HepG2 (cell line): Measurements from ENCODE around the gene SMIM8. TPM values are rescaled to one million over a fixed set of nuclear protein-coding genes. Genes with fewer than 3 reads are reported as not detected.

ENCODE experiments used
- ATAC-seq: fragments of 200-7000 bp; cut with Tn5 transposase; 3 replicates; pipeline ENCODE4 v1.9.1; 2020; ENCODE audit warnings: mild to moderate bottlenecking, moderate library complexity
- BruUV-seq: library from RNA; stranded (reverse); fragments of 400-500 nt; replicated peaks from 2 replicates; lab custom pipeline; 2021; lab: Mats Ljungman, UMichigan
- CTCF ChIA-PET: fragments of 300-600 bp; formaldehyde crosslinking; extraction: SDS; loops from one replicate; lab custom pipeline; 2021; ENCODE audit warnings: low total read pairs, inconsistent platforms, low intra/inter-chr PET ratio; lab: Yijun Ruan, JAX
- POLR2A ChIA-PET: fragments of 350-600 bp; sonication (Branson Sonifier 250); formaldehyde crosslinking; loops from one replicate; lab custom pipeline; 2020; ENCODE audit warnings: antibody characterized with exemption, inconsistent platforms; lab: Yijun Ruan, JAX
- DNase-seq: peaks from one replicate; pipeline ENCODE4 v3.0.0-alpha.2; 2015; ENCODE audit warnings: low spot score
- FAIRE-seq: peaks from 3 replicates; lab custom pipeline; 2011; peaks lifted over from hg19 to GRCh38; lab: Jason Lieb, UNC
- H2AFZ ChIP-seq: one replicate; pipeline ENCODE4 v1.6.1; 2011; ENCODE audit warnings: low read length, inconsistent platforms
- H3K27ac ChIP-seq: fragments of 300-600 bp; 3 replicates; pipeline ENCODE4 v1.8.0; 2011; ENCODE audit warnings: mixed run types, mild to moderate bottlenecking, mixed read lengths, low read length, inconsistent platforms; ENCODE audit not compliant: insufficient read depth; ENCODE audit errors: extremely low read length
- H3K27me3 ChIP-seq, 2 experiments: fragments of 200-600 bp in 1 of 2; 2 replicates in 1 of 2; 3 replicates in 1 of 2; pipeline versions ENCODE4 v1.6.0 to v1.8.0; 2011; ENCODE audit warnings: low read length in 2 of 2, mild to moderate bottlenecking in 2 of 2, moderate library complexity in 2 of 2, inconsistent platforms in 1 of 2; ENCODE audit not compliant: insufficient read depth in 2 of 2, control insufficient read depth in 1 of 2
- H3K36me3 ChIP-seq, 2 experiments: fragments of 200-600 bp in 1 of 2; replicated peaks in 1 of 2; 2 replicates in 1 of 2; 3 replicates in 1 of 2; pipeline versions ENCODE4 v1.5.1 to v1.8.0; 2011; ENCODE audit warnings: low read length in 2 of 2, inconsistent platforms in 1 of 2; ENCODE audit not compliant: insufficient read depth in 2 of 2, control insufficient read depth in 1 of 2
- H3K4me1 ChIP-seq: 2 replicates; pipeline ENCODE4 v1.5.1; 2012; ENCODE audit warnings: low read length, inconsistent platforms; ENCODE audit not compliant: insufficient read depth
- H3K4me2 ChIP-seq: 2 replicates; pipeline ENCODE4 v1.6.0; 2011; ENCODE audit warnings: low read depth, low read length, inconsistent platforms
- H3K4me3 ChIP-seq, 3 experiments: fragments of 200-600 bp in 1 of 3; sonication (generic), shearing (Covaris generic) in 1 of 3; replicated peaks in 1 of 3; 2 replicates each; pipeline ENCODE4 v1.5.1; 2011 to 2016; ENCODE audit warnings: low read length in 3 of 3, inconsistent platforms in 2 of 3, low read depth in 2 of 3, mild to moderate bottlenecking in 2 of 3, control low read depth in 1 of 3, mixed read lengths in 1 of 3; ENCODE audit not compliant: insufficient read depth in 1 of 3
- H3K79me2 ChIP-seq: one replicate; pipeline ENCODE4 v1.6.1; 2011; ENCODE audit warnings: low read length, inconsistent platforms; ENCODE audit not compliant: insufficient read depth
- H3K9ac ChIP-seq: 2 replicates; pipeline ENCODE4 v1.6.0; 2011; ENCODE audit warnings: mild to moderate bottlenecking, low read depth, low read length, inconsistent platforms; ENCODE audit not compliant: insufficient read depth
- H3K9me3 ChIP-seq: 2 replicates; pipeline ENCODE4 v1.5.1; 2012; ENCODE audit warnings: mild to moderate bottlenecking, low read length
- H4K20me1 ChIP-seq: 2 replicates; pipeline ENCODE4 v1.6.0; 2011; ENCODE audit warnings: inconsistent platforms, mild to moderate bottlenecking, low read length, moderate library complexity; ENCODE audit not compliant: insufficient read depth
- CBX1 ChIP-seq: IDR thresholded peaks from one replicate; pipeline ENCODE4 v1.6.1; 2016; ENCODE audit warnings: antibody characterized with exemption, low read depth
- EHMT2 ChIP-seq: fragments of 200-600 bp; sonication (generic); IDR thresholded peaks from 2 replicates; pipeline ENCODE4 v1.7.0; 2017; ENCODE audit warnings: antibody characterized with exemption, low read depth, low read length, borderline replicate concordance
- FOXP1 ChIP-seq, 2 experiments: fragments of 450-650 bp in 1 of 2; IDR thresholded peaks; 2 replicates each; pipeline ENCODE4 v1.6.1; 2017 to 2018; ENCODE audit warnings: antibody characterized with exemption in 1 of 2
- JDP2 ChIP-seq: sonication (generic); formaldehyde crosslinking; IDR thresholded peaks from 2 replicates; pipeline ENCODE4 v1.8.1; 2022; ENCODE audit warnings: missing genetic modification reagents, borderline replicate concordance
- MIXL1 ChIP-seq: IDR thresholded peaks from 2 replicates; pipeline ENCODE4 v1.6.1; 2016
- NCOA2 ChIP-seq: sonication (generic); formaldehyde crosslinking; IDR thresholded peaks from 2 replicates; pipeline ENCODE4 v1.8.0; 2022; ENCODE audit warnings: inconsistent platforms
- RFX1 ChIP-seq: fragments of 450-650 bp; IDR thresholded peaks from 2 replicates; pipeline ENCODE4 v1.6.1; 2017
- ZMAT5 ChIP-seq: sonication (generic); formaldehyde crosslinking; IDR thresholded peaks from 2 replicates; pipeline ENCODE4 v1.5.0; 2020; ENCODE audit warnings: mild to moderate bottlenecking, low read depth, missing genetic modification reagents, borderline replicate concordance
- ZNF574 ChIP-seq: sonication (generic); formaldehyde crosslinking; IDR thresholded peaks from 2 replicates; pipeline ENCODE4 v1.4.0; 2020; ENCODE audit warnings: missing genetic modification reagents
- WGBS: methylation state at CpG from one replicate; pipeline ENCODE4 v1.1.6; 2017; ENCODE audit warnings: low lambda C conversion rate; 5-methylcytosine and 5-hydroxymethylcytosine counted together
- in situ Hi-C: cut with HindIII; loops from 2 replicates; pipeline ENCODE4 v1.10.0; 2017; ENCODE audit warnings: low pct_unique_long_range_greater_than_20kb; ENCODE audit not compliant: extremely low pct_ligation_motif_present
- intact Hi-C: fragments of 100-400 bp; cut with micrococcal nuclease; formaldehyde crosslinking; loops from one replicate; pipeline ENCODE4 v1.10.0; 2022; ENCODE audit not compliant: unreplicated experiment
- polyA plus RNA-seq, 8 experiments: library from polyadenylated mRNA; depleted of rRNA in 3 of 8; stranded (reverse) in 7 of 8; unstranded in 1 of 8; fragments of >200 nt; fragmentation: Illumina TruSeq in 4 of 8; extraction: Trizol in 4 of 8; gene quantifications; 2 replicates each; pipeline versions ENCODE4 v1.2.1 to v1.2.3, GENCODE V29; 2011 to 2016; ENCODE audit warnings: low read depth in 4 of 8, missing spikeins in 1 of 8, mixed read lengths in 1 of 8; ENCODE audit not compliant: insufficient read depth in 1 of 8
- total RNA-seq, 5 experiments: library from RNA; depleted of rRNA; stranded (reverse); fragments of >200 nt; fragmentation: Illumina TruSeq; extraction: Trizol; gene quantifications; 2 replicates each; pipeline ENCODE4 v1.2.3, GENCODE V29; 2016; ENCODE audit warnings: low read depth in 1 of 5

The SMIM8 gene
- total and polyA plus RNA-seq, 2 of the 13 experiments (the other 11 are each of a cell fraction or from before 2014, with no cell fraction given) = 4.8 to 10.0 TPM

- Histone ChIP-seq H3K27me3 (no peaks in the 10 kb centered on the region), H3K27ac (no peak overlapping the region), H3K4me1 (no peaks in the 10 kb centered on the region), H3K4me3 (no peak overlapping the region), H3K36me3 (no peaks in the 10 kb centered on the region; a peak in 1 of 5 replicates), H3K4me2 (no peak overlapping the region), H2AFZ (no peak overlapping the region), H3K79me2 (no peaks in the 10 kb centered on the region), H4K20me1 (no peaks in the 10 kb centered on the region), H3K9ac (no peak overlapping the region), H3K9me3 (no peaks in the 10 kb centered on the region)
- DNase-seq (no peak), FAIRE-seq (no peak), ATAC-seq (no peak)
- intact Hi-C loops (no loop called here), in situ Hi-C loops (no loop called here)
- 93% methylated on average over 5 of the region's 5 CpGs for WGBS
- BruUV-seq = no TSS peak
- ChIA-PET CTCF (no interaction called here), POLR2A (no interaction called here)
- TF ChIP-seq ZNF574 (CRISPR knock-in tag) (no peak), FOXP1 (IDR thresholded peaks at IDR 0.05) (no peak), FOXP1 (CRISPR knock-in tag; IDR thresholded peaks at IDR 0.05) (no peak), RFX1 (no peak), EHMT2 (no peak), JDP2 (CRISPR knock-in tag) (no peak), ZMAT5 (CRISPR knock-in tag) (no peak), MIXL1 (CRISPR knock-in tag) (no peak), NCOA2 (no peak), CBX1 (no peak)
Observed at GRCh38 chr6:87333033-87333432, 10.6 kb downstream of the SMIM8 start.
